Hepatocyte (in vitro differentiated cells): ENCODE data around the gene GPR21. TPM values are rescaled to one million over a fixed set of nuclear protein-coding genes. Genes with fewer than 3 reads are reported as not detected.

Source experiments
- DNase-seq: peaks from one replicate; pipeline ENCODE4 v3.0.0-alpha.2; 2016; ENCODE audit warnings: low spot score
- H2AFZ ChIP-seq: fragments of 200-600 bp; sonication (generic); 2 replicates; pipeline ENCODE4 v1.6.0; 2016; ENCODE audit warnings: antibody characterized with exemption, mild to moderate bottlenecking
- H3K27ac ChIP-seq: fragments of 200-600 bp; sonication (generic); 2 replicates; pipeline ENCODE4 v1.5.1; 2016; ENCODE audit warnings: mild to moderate bottlenecking
- H3K27me3 ChIP-seq: fragments of 200-600 bp; sonication (generic); 2 replicates; pipeline ENCODE4 v1.6.1; 2016
- H3K36me3 ChIP-seq: fragments of 200-600 bp; sonication (generic); replicated peaks from 2 replicates; pipeline ENCODE4 v1.5.1; 2016; ENCODE audit warnings: low read depth; ENCODE audit not compliant: insufficient read depth
- H3K4me1 ChIP-seq: fragments of 200-600 bp; sonication (generic); 2 replicates; pipeline ENCODE4 v1.5.1; 2016; ENCODE audit warnings: mild to moderate bottlenecking, moderate library complexity; ENCODE audit not compliant: insufficient read depth
- H3K4me2 ChIP-seq: fragments of 200-600 bp; sonication (generic); 2 replicates; pipeline ENCODE4 v1.6.0; 2016
- H3K4me3 ChIP-seq: fragments of 200-600 bp; sonication (generic); 2 replicates; pipeline ENCODE4 v1.5.1; 2016; ENCODE audit warnings: mild to moderate bottlenecking
- H3K79me2 ChIP-seq: fragments of 200-600 bp; sonication (generic); 2 replicates; pipeline ENCODE4 v1.6.0; 2017; ENCODE audit warnings: mild to moderate bottlenecking
- H3K9me2 ChIP-seq: fragments of 200-600 bp; sonication (generic); replicated peaks from 2 replicates; pipeline ENCODE4 v1.6.0; 2017; ENCODE audit warnings: mild to moderate bottlenecking; ENCODE audit not compliant: insufficient read depth
- H3K9me3 ChIP-seq: fragments of 200-600 bp; sonication (generic); 2 replicates; pipeline ENCODE4 v1.5.1; 2016; ENCODE audit warnings: low read depth, mild to moderate bottlenecking
- H4K20me1 ChIP-seq: fragments of 200-600 bp; sonication (generic); 2 replicates; pipeline ENCODE4 v1.6.0; 2016; ENCODE audit warnings: mild to moderate bottlenecking; ENCODE audit not compliant: insufficient read depth, poor library complexity, severe bottlenecking
- CTCF ChIP-seq: fragments of 200-600 bp; sonication (generic); IDR thresholded peaks from 2 replicates; pipeline ENCODE4 v1.5.1; 2016; ENCODE audit warnings: antibody characterized with exemption, mild to moderate bottlenecking; ENCODE audit not compliant: poor library complexity
- EZH2 ChIP-seq: fragments of 200-600 bp; sonication (generic); IDR thresholded peaks from 2 replicates; pipeline ENCODE4 v1.6.1; 2016; ENCODE audit warnings: antibody characterized with exemption, mild to moderate bottlenecking, borderline replicate concordance
- EZH2phosphoT487 ChIP-seq: fragments of 200-600 bp; sonication (generic); IDR thresholded peaks from one replicate; pipeline ENCODE4 v1.6.1; 2018; ENCODE audit warnings: antibody characterized with exemption, mild to moderate bottlenecking, low read depth, moderate library complexity; ENCODE audit not compliant: unreplicated experiment, severe bottlenecking
- WGBS: methylation state at CpG from one replicate; pipeline ENCODE4 v1.1.6; 2016; ENCODE audit warnings: low lambda C conversion rate; ENCODE audit errors: missing lambda C conversion rate; 5-methylcytosine and 5-hydroxymethylcytosine counted together
- polyA plus RNA-seq: library from polyadenylated mRNA; unstranded; fragments of >200 nt; fragmentation: Nextera tagmentation; extraction: Ambion mirVana; gene quantifications from 2 replicates; pipeline ENCODE4 v1.2.1, GENCODE V29; 2016
- total RNA-seq: library from RNA; depleted of rRNA; stranded (reverse); fragments of >200 nt; gene quantifications from 2 replicates; pipeline ENCODE4 v1.2.3, GENCODE V29; 2014

The GPR21 gene
- total and polyA plus RNA-seq, 2 experiments from 2014 or later, result 0.50 to 0.75 TPM

DNA sequence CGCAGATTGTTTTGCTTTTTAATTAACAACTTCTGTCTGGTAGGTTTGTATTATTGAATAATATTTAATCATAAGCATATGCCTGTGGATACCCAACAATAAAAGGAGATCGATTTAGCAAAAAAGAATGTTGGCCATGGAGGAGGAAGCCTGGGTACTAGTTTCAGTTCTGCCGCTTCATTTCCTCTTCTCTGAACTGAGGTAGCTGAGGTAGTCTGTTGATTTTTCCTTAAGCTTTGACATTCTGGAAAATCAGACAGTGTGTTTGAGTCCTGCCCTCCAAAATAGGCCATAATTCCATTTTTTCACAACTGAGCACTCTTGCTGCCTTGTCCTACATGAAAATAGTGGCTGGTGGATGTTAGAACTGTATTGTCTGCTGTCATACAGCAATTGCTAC lies 6.0 kb upstream of the GPR21 start:
- Histone ChIP-seq H3K9me3 (no peaks in the 10 kb centered on the region), H3K36me3 (no peaks in the 10 kb centered on the region), H2AFZ (no peak overlapping the region), H3K27ac (no peak overlapping the region), H4K20me1 (no peaks in the 10 kb centered on the region), H3K4me2 (no peak overlapping the region), H3K9me2 (no peaks in the 10 kb centered on the region), H3K79me2 (peaks cover 6% of the 10 kb centered on the region), H3K4me3 (no peak overlapping the region), H3K27me3 (no peaks in the 10 kb centered on the region), H3K4me1 (peaks cover 4% of the 10 kb centered on the region)
- TF ChIP-seq EZH2phosphoT487, result no peak
- TF ChIP-seq CTCF, result no peak
- no peak for TF ChIP-seq EZH2
- DNase-seq, result no peak
- WGBS, result 59% methylated on average over 3 of the region's 3 CpGs

GRCh38 chr9:123028136-123028535 lies 5.3 kb upstream of the GPR21 start:
- no peaks in the 10 kb centered on the region for H4K20me1 ChIP-seq
- peaks cover 6% of the 10 kb centered on the region for H3K79me2 ChIP-seq
- no peaks in the 10 kb centered on the region for H3K9me3 ChIP-seq
- DNase-seq, result no peak
- TF ChIP-seq EZH2phosphoT487, result no peak
- TF ChIP-seq EZH2, result no peak
- no peak for TF ChIP-seq CTCF
- no peak overlapping the region for H3K4me3 ChIP-seq
- peaks cover 4% of the 10 kb centered on the region for H3K4me1 ChIP-seq
- no peaks in the 10 kb centered on the region for H3K27me3 ChIP-seq
- no peaks in the 10 kb centered on the region for H3K36me3 ChIP-seq
- no peak overlapping the region for H2AFZ ChIP-seq
- H3K4me2 ChIP-seq, result no peak overlapping the region
- H3K27ac ChIP-seq, result no peak overlapping the region
- H3K9me2 ChIP-seq, result no peaks in the 10 kb centered on the region

DNA sequence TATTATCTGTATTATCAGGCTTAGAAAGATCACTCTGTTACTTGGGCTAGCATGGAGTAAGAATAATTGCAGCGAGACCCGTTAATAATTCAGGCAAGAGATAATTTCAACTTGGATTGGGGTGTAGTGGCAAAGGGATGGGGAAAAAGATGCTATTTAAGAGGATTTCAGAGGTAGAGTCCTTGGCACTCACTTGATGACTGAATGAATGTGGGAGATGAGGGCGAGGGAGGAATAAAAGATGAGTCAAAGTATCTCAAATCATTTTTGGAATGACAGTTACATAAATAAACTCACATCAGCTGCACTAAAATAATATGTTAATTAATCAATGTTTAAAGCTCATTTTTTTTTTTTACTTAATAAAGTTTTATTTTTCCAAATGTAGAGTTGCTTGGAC lies 4.5 kb upstream of the GPR21 start:
- 98% methylated on average over 3 of the region's 3 CpGs for WGBS
- H3K9me2 ChIP-seq, result no peaks in the 10 kb centered on the region

More for the DNA sequence above, 4.5 kb upstream of the GPR21 start:
- Histone ChIP-seq H3K4me1 (peaks cover 4% of the 10 kb centered on the region), H3K27ac (no peak overlapping the region), H3K27me3 (no peaks in the 10 kb centered on the region), H3K79me2 (peaks cover 6% of the 10 kb centered on the region), H3K4me2 (no peak overlapping the region), H3K4me3 (no peak overlapping the region), H3K36me3 (no peaks in the 10 kb centered on the region), H3K9me3 (no peaks in the 10 kb centered on the region), H4K20me1 (no peaks in the 10 kb centered on the region), H2AFZ (no peak overlapping the region)
- no peak for DNase-seq
- TF ChIP-seq EZH2 (no peak), EZH2phosphoT487 (no peak), CTCF (no peak)
